HepG2 (cell line): Measurements from ENCODE around the gene SYAP1. TPM values are rescaled to one million over a fixed set of nuclear protein-coding genes. Genes with fewer than 3 reads are reported as not detected.

ENCODE experiments used
- DNMT1 ChIP-seq: sonication (generic); formaldehyde crosslinking; IDR thresholded peaks from 2 replicates; pipeline ENCODE4 v1.5.1; 2020; ENCODE audit warnings: mild to moderate bottlenecking, missing genetic modification reagents
- JUND ChIP-seq: sonication (generic); formaldehyde crosslinking; IDR thresholded peaks from 2 replicates; pipeline ENCODE4 v1.8.0; 2022; ENCODE audit warnings: mild to moderate bottlenecking, missing genetic modification reagents
- PHF21A ChIP-seq: sonication (generic); formaldehyde crosslinking; IDR thresholded peaks from 2 replicates; pipeline ENCODE4 v1.5.0; 2020; ENCODE audit warnings: mild to moderate bottlenecking, missing genetic modification reagents
- RFXANK ChIP-seq: IDR thresholded peaks from 2 replicates; pipeline ENCODE4 v1.6.1; 2016
- SIN3A ChIP-seq: IDR thresholded peaks from 2 replicates; pipeline ENCODE4 v1.6.1; 2011; ENCODE audit warnings: low read depth, mild to moderate bottlenecking, control low read depth, low read length, borderline replicate concordance
- SMARCC2 ChIP-seq: fragments of 450-650 bp; IDR thresholded peaks from 2 replicates; pipeline ENCODE4 v1.6.1; 2017; ENCODE audit warnings: antibody characterized with exemption, mild to moderate bottlenecking
- SOX13 ChIP-seq, 3 experiments: fragments of 450-650 bp in 1 of 3; sonication (generic) in 1 of 3; formaldehyde crosslinking in 1 of 3; IDR thresholded peaks in 2 of 3; conservative IDR thresholded peaks in 1 of 3; 2 replicates each; pipeline versions ENCODE4 v1.5.0 to v1.6.1; 2016 to 2020; ENCODE audit warnings: antibody characterized with exemption in 1 of 3, mild to moderate bottlenecking in 1 of 3, missing compliant biosample characterization in 1 of 3, missing genetic modification reagents in 1 of 3, moderate library complexity in 1 of 3
- YEATS4 ChIP-seq: sonication (generic); formaldehyde crosslinking; IDR thresholded peaks from 2 replicates; pipeline ENCODE4 v1.4.0; 2020; ENCODE audit warnings: missing genetic modification reagents, borderline replicate concordance
- ZFP1 ChIP-seq: IDR thresholded peaks from 2 replicates; pipeline ENCODE4 v1.6.1; 2016
- ZFP36 ChIP-seq: fragments of 150-350 bp; IDR thresholded peaks from 2 replicates; pipeline ENCODE4 v1.6.1; 2018; ENCODE audit warnings: borderline replicate concordance, low read length, low read depth; ENCODE audit not compliant: partially characterized antibody
- ZNF253 ChIP-seq: sonication (generic); formaldehyde crosslinking; IDR thresholded peaks from 2 replicates; pipeline ENCODE4 v1.8.0; 2022; ENCODE audit warnings: mild to moderate bottlenecking, missing genetic modification reagents, borderline replicate concordance
- ZNF567 ChIP-seq: sonication (generic); formaldehyde crosslinking; IDR thresholded peaks from 2 replicates; pipeline ENCODE4 v1.8.1; 2023; ENCODE audit warnings: mild to moderate bottlenecking, missing genetic modification reagents, borderline replicate concordance
- ZSCAN20 ChIP-seq: sonication (generic); formaldehyde crosslinking; IDR thresholded peaks from 2 replicates; pipeline ENCODE4 v1.4.0; 2020; ENCODE audit warnings: missing genetic modification reagents, mild to moderate bottlenecking, borderline replicate concordance
- polyA plus RNA-seq, 8 experiments: library from polyadenylated mRNA; depleted of rRNA in 3 of 8; stranded (reverse) in 7 of 8; unstranded in 1 of 8; fragments of >200 nt; fragmentation: Illumina TruSeq in 4 of 8; extraction: Trizol in 4 of 8; gene quantifications; 2 replicates each; pipeline versions ENCODE4 v1.2.1 to v1.2.3, GENCODE V29; 2011 to 2016; ENCODE audit warnings: low read depth in 4 of 8, missing spikeins in 1 of 8, mixed read lengths in 1 of 8; ENCODE audit not compliant: insufficient read depth in 1 of 8
- total RNA-seq, 5 experiments: library from RNA; depleted of rRNA; stranded (reverse); fragments of >200 nt; fragmentation: Illumina TruSeq; extraction: Trizol; gene quantifications; 2 replicates each; pipeline ENCODE4 v1.2.3, GENCODE V29; 2016; ENCODE audit warnings: low read depth in 1 of 5
- TF ChIP-seq, protein P1 (sequence below): sonication (generic); formaldehyde crosslinking; conservative IDR thresholded peaks from 2 replicates; pipeline ENCODE4 v1.4.0; 2020; ENCODE audit warnings: mild to moderate bottlenecking, missing genetic modification reagents, moderate library complexity
- TF ChIP-seq, protein P2 (sequence below): sonication (generic); formaldehyde crosslinking; IDR thresholded peaks from 2 replicates; pipeline ENCODE4 v1.4.0; 2020; ENCODE audit warnings: mild to moderate bottlenecking, low read depth, missing genetic modification reagents
- TF ChIP-seq, protein P3 (sequence below): IDR thresholded peaks from 2 replicates; pipeline ENCODE4 v1.6.1; 2016
- TF ChIP-seq, protein P4 (sequence below): sonication (generic); formaldehyde crosslinking; conservative IDR thresholded peaks from 2 replicates; pipeline ENCODE4 v1.4.0; 2020; ENCODE audit warnings: missing genetic modification reagents
- TF ChIP-seq, protein P5 (sequence below): sonication (generic); formaldehyde crosslinking; IDR thresholded peaks from 2 replicates; pipeline ENCODE4 v1.5.0; 2020; ENCODE audit warnings: mild to moderate bottlenecking, missing genetic modification reagents
- TF ChIP-seq, protein P6 (sequence below): sonication (generic); IDR thresholded peaks from 2 replicates; pipeline ENCODE4 v1.6.1; 2016; ENCODE audit warnings: low read depth, borderline replicate concordance

SYAP1 gene
- total and polyA plus RNA-seq, 2 of the 13 experiments (the other 11 are each of a cell fraction or from before 2014, with no cell fraction given), result 4.9 to 18.5 TPM

DNA sequence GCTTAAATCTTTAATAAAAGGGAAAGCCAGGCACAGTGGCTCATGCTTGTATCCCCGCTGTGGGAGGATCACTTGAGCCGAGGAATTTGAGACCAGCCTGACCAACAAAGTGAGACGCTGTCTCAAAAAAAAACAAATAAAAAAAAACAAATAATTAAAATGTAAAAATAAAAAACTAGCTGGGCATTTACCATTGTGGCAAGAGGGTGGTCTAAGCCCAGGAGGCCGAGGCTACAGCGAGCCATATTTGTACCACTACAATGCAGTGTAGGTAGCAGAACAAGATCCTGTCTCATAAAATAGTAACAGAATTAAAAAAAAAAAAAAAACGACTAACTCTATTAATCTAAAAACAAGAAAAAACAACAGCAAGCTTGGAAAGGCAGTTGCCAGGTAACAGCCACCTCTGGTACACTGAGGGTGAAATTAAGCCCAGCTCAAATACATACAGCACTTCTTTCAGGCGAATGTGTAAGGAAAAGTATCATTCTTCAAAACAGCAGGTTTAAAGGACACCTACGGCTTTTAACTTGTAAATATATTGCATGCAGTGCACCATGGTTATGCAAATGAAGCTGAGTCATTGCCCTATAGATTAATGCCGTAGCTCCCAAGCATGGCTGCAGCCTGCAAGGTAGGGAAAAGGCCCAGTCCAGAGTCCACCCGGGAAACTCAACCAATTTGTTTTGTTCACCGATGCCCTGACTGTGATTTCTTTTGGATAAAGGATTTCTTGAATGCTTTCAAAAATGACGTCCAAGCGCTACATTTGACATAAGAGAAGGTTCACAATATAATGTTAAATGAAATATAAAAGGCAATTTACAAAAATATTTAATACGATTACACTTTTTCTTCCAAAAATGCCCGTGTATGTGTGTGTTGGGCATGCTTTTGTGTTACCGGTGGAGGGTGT, 52.3 kb downstream of the SYAP1 start (continued):
- TF ChIP-seq, protein P1, sequence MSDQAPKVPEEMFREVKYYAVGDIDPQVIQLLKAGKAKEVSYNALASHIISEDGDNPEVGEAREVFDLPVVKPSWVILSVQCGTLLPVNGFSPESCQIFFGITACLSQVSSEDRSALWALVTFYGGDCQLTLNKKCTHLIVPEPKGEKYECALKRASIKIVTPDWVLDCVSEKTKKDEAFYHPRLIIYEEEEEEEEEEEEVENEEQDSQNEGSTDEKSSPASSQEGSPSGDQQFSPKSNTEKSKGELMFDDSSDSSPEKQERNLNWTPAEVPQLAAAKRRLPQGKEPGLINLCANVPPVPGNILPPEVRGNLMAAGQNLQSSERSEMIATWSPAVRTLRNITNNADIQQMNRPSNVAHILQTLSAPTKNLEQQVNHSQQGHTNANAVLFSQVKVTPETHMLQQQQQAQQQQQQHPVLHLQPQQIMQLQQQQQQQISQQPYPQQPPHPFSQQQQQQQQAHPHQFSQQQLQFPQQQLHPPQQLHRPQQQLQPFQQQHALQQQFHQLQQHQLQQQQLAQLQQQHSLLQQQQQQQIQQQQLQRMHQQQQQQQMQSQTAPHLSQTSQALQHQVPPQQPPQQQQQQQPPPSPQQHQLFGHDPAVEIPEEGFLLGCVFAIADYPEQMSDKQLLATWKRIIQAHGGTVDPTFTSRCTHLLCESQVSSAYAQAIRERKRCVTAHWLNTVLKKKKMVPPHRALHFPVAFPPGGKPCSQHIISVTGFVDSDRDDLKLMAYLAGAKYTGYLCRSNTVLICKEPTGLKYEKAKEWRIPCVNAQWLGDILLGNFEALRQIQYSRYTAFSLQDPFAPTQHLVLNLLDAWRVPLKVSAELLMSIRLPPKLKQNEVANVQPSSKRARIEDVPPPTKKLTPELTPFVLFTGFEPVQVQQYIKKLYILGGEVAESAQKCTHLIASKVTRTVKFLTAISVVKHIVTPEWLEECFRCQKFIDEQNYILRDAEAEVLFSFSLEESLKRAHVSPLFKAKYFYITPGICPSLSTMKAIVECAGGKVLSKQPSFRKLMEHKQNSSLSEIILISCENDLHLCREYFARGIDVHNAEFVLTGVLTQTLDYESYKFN (CRISPR knock-in tag), result peak; percentile 60
- TF ChIP-seq, protein P2, sequence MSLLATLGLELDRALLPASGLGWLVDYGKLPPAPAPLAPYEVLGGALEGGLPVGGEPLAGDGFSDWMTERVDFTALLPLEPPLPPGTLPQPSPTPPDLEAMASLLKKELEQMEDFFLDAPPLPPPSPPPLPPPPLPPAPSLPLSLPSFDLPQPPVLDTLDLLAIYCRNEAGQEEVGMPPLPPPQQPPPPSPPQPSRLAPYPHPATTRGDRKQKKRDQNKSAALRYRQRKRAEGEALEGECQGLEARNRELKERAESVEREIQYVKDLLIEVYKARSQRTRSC (CRISPR knock-in tag), result no peak
- TF ChIP-seq ZFP1 (CRISPR knock-in tag), result no peak
- TF ChIP-seq, protein P3, sequence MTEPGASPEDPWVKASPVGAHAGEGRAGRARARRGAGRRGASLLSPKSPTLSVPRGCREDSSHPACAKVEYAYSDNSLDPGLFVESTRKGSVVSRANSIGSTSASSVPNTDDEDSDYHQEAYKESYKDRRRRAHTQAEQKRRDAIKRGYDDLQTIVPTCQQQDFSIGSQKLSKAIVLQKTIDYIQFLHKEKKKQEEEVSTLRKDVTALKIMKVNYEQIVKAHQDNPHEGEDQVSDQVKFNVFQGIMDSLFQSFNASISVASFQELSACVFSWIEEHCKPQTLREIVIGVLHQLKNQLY (CRISPR knock-in tag), result 0 out of 2 replicates have a peak, but pooled peaks have one; percentile 28
- TF ChIP-seq, protein P4, sequence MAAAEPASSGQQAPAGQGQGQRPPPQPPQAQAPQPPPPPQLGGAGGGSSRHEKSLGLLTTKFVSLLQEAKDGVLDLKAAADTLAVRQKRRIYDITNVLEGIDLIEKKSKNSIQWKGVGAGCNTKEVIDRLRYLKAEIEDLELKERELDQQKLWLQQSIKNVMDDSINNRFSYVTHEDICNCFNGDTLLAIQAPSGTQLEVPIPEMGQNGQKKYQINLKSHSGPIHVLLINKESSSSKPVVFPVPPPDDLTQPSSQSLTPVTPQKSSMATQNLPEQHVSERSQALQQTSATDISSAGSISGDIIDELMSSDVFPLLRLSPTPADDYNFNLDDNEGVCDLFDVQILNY (CRISPR knock-in tag), result no peak
- peak; percentile 77 for TF ChIP-seq SOX13 (IDR thresholded peaks at IDR 0.05)
- TF ChIP-seq SOX13 (CRISPR knock-in tag; conservative IDR thresholded peaks at IDR 0.05 in 1 of 2, IDR thresholded peaks at IDR 0.05 in 1 of 2), result no peak
- peak; percentile 65 for TF ChIP-seq JUND (CRISPR knock-in tag)
- peak; percentile 69 for TF ChIP-seq PHF21A (CRISPR knock-in tag)
- TF ChIP-seq YEATS4 (CRISPR knock-in tag), result peak; percentile 37; the same call in 1 of the 2 replicates
- no peak for TF ChIP-seq ZNF253 (CRISPR knock-in tag)
- TF ChIP-seq SMARCC2, result no peak
- TF ChIP-seq ZNF567 (CRISPR knock-in tag), result no peak
- TF ChIP-seq ZFP36, result no peak
- TF ChIP-seq RFXANK, result no peak
- no peak for TF ChIP-seq DNMT1 (CRISPR knock-in tag)
- TF ChIP-seq, protein P5, sequence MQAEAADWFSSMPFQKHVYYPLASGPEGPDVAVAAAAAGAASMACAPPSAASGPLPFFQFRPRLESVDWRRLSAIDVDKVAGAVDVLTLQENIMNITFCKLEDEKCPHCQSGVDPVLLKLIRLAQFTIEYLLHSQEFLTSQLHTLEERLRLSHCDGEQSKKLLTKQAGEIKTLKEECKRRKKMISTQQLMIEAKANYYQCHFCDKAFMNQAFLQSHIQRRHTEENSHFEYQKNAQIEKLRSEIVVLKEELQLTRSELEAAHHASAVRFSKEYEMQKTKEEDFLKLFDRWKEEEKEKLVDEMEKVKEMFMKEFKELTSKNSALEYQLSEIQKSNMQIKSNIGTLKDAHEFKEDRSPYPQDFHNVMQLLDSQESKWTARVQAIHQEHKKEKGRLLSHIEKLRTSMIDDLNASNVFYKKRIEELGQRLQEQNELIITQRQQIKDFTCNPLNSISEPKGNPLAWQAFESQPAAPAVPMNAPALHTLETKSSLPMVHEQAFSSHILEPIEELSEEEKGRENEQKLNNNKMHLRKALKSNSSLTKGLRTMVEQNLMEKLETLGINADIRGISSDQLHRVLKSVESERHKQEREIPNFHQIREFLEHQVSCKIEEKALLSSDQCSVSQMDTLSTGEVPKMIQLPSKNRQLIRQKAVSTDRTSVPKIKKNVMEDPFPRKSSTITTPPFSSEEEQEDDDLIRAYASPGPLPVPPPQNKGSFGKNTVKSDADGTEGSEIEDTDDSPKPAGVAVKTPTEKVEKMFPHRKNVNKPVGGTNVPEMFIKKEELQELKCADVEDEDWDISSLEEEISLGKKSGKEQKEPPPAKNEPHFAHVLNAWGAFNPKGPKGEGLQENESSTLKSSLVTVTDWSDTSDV (CRISPR knock-in tag), result no peak
- TF ChIP-seq SIN3A, result 0 out of 2 replicates have a peak, but pooled peaks have one; percentile 35
- TF ChIP-seq, protein P6, sequence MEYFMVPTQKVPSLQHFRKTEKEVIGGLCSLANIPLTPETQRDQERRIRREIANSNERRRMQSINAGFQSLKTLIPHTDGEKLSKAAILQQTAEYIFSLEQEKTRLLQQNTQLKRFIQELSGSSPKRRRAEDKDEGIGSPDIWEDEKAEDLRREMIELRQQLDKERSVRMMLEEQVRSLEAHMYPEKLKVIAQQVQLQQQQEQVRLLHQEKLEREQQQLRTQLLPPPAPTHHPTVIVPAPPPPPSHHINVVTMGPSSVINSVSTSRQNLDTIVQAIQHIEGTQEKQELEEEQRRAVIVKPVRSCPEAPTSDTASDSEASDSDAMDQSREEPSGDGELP, result no peak
- no peak for TF ChIP-seq ZSCAN20 (CRISPR knock-in tag)
